Parietal lobe (tissue), 2 donors: Measurements from ENCODE around the gene PAIP2B. TPM values are rescaled to one million over a fixed set of nuclear protein-coding genes. Genes with fewer than 3 reads are reported as not detected.

Source experiments
- small RNA-seq: library from RNA; depleted of rRNA; stranded (forward); fragments of <200 nt; gene quantifications from one replicate; pipeline ENCODE3, GENCODE V24; 2014; ENCODE audit warnings: low replicate concordance
- total RNA-seq: library from RNA; depleted of rRNA; stranded (reverse); fragments of >200 nt; gene quantifications from one replicate; pipeline ENCODE4 v1.2.3, GENCODE V29; 2014

Gene PAIP2B
- total RNA-seq = 14.1 TPM

GRCh38 chr2:71226965-71227560, at the start of gene PAIP2B:
Gene PAIP2B (minus strand): TSS chr2:71227103. CDS start chr2:71202589, 24,514 bp downstream.

Small RNA genes lying within 50 kb of the gene (small RNA-seq; reads per million reads assigned to genes)
- not detected for gene AC007881.1

Other genes starting within 250 kb of the PAIP2B start
- gene ANKRD53, start 248.5 kb downstream of the PAIP2B start, total RNA-seq = 1.9 TPM
- gene TEX261, start 232.2 kb downstream of the PAIP2B start, total RNA-seq = 20.3 TPM
- gene NAGK, start 158.5 kb downstream of the PAIP2B start, total RNA-seq = 64.5 TPM
- 16.9 TPM for gene MCEE, start 96.9 kb downstream of the PAIP2B start, total RNA-seq
- 30.4 TPM for gene MPHOSPH10, start 96.5 kb downstream of the PAIP2B start, total RNA-seq
- gene ZNF638, start 104.7 kb upstream of the PAIP2B start, total RNA-seq = 570 TPM
- gene DYSF, start 226.5 kb upstream of the PAIP2B start, total RNA-seq = 1.6 TPM